Stimulated activated naive CD4-positive, alpha-beta T cell treated with Interleukin-2 at 50 U/mL for 16 hours (primary cell): ENCODE results near the gene BMPER.

Source experiments
- DNase-seq: peaks from one replicate; lab custom pipeline; 2025; lab: John Stamatoyannopoulos, UW

Gene BMPER

GRCh38 chr7:33970536-33970935 is 65.2 kb downstream of the BMPER start:
- no peak for DNase-seq

GRCh38 chr7:33971106-33971505 is 65.8 kb downstream of the BMPER start:
- no peak for DNase-seq

GRCh38 chr7:33973231-33974015 is 68.1 kb downstream of the BMPER start:
- DNase-seq, result no peak

- DNase-seq, result no peak
Measured at GRCh38 chr7:33979300-33979806, 74.0 kb downstream of the BMPER start.

GRCh38 chr7:33979807-33980355 is 74.5 kb downstream of the BMPER start:
- no peak for DNase-seq

GRCh38 chr7:33981226-33981625 is 75.9 kb downstream of the BMPER start:
- DNase-seq, result no peak

- no peak for DNase-seq
Measured at GRCh38 chr7:33981671-33982424, 76.5 kb downstream of the BMPER start.

GRCh38 chr7:33982425-33982786 is 77.1 kb downstream of the BMPER start:
- no peak for DNase-seq

- no peak for DNase-seq
Measured at GRCh38 chr7:33986451-33986850, 81.1 kb downstream of the BMPER start.

GRCh38 chr7:33986951-33987947 is 81.9 kb downstream of the BMPER start:
- no peak for DNase-seq

- DNase-seq, result no peak
Measured at GRCh38 chr7:33996899-33997298, 91.6 kb downstream of the BMPER start.

- no peak for DNase-seq
Measured at GRCh38 chr7:33998476-33998875, 93.1 kb downstream of the BMPER start.

- DNase-seq, result no peak
Measured at GRCh38 chr7:34011017-34011695, 105.8 kb downstream of the BMPER start.

- DNase-seq, result no peak
Measured at GRCh38 chr7:34011696-34012095, 106.4 kb downstream of the BMPER start.

- DNase-seq, result no peak
Measured at GRCh38 chr7:34013421-34013820, 108.1 kb downstream of the BMPER start.

GRCh38 chr7:34015651-34016050 is 110.3 kb downstream of the BMPER start:
- no peak for DNase-seq

GRCh38 chr7:34016876-34017275 is 111.5 kb downstream of the BMPER start:
- no peak for DNase-seq

GRCh38 chr7:34019301-34019790 is 114.0 kb downstream of the BMPER start:
- DNase-seq, result no peak

- no peak for DNase-seq
Measured at GRCh38 chr7:34022626-34023025, 117.3 kb downstream of the BMPER start.

- no peak for DNase-seq
Measured at GRCh38 chr7:34025600-34025999, 120.3 kb downstream of the BMPER start.
